Esophagus muscularis mucosa (tissue), 4 donors: ENCODE data around the gene PRDM15.

Experiments
- CTCF ChIP-seq, 3 experiments: fragments of 200-600 bp in 2 of 3; fragments of 450-650 bp in 1 of 3; sonication (generic) in 2 of 3; IDR thresholded peaks; one replicate each; pipeline ENCODE4 v1.5.1; 2017 to 2019; ENCODE audit warnings: antibody characterized with exemption in 3 of 3, mild to moderate bottlenecking in 2 of 3, moderate library complexity in 1 of 3
- EP300 ChIP-seq: sonication (generic); formaldehyde crosslinking; IDR thresholded peaks from one replicate; pipeline ENCODE4 v1.6.1; 2017; ENCODE audit warnings: antibody characterized with exemption
- POLR2A ChIP-seq: fragments of 450-650 bp; IDR thresholded peaks from one replicate; pipeline ENCODE4 v1.6.1; 2017; ENCODE audit warnings: antibody characterized with exemption, moderate library complexity, mild to moderate bottlenecking, low read depth

DNA sequence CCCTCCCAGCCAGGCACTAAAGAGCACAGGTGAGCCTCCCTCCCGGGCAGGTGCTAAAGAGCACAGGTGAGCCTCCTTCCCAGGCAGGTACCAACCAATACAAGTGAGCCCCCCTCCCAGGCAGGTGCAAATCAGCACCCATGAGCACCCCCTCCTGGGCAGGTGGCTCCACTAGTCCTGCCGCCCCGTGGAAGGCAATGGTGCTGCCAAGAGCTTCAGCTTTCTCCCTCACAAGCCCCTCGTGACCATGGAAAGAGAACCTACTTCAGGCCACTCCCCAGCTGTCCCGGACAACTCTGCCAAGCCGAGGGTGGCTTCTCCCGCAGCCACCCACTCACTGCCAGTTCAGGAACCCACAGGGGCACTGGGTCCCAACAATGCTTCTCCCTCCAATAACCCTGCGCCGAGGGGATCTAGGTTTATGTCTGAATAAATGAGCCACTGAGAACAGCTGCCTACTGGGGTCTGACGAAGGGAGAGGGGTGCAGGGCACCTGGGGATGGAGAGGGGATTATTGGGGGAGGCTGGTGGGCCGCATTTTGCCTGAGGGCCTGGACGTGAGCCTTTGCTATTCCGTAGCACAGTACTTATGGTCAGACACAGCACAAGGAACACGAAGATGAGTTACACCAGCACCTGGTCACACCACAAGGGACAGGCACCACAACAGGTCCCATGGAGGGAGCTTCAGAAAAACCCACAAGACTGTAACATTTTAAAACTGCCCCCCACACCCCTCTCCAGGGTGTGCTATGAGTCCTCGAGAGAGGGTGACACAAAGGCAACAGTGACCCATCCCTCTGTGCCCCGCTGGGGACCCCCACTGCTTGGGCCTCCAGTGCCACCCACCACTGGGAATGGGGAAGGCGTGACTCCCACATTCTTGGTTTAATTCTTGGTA, 46.3 kb downstream of the PRDM15 start:
- TF ChIP-seq CTCF (IDR thresholded peaks at IDR 0.05) (no peak), POLR2A (no peak), EP300 (no peak)
